Fibroblast of lung (primary cell): ENCODE results near the gene CYTIP. TPM values are rescaled to one million over a fixed set of nuclear protein-coding genes. Genes with fewer than 3 reads are reported as not detected.
A peak's percentile ranks its signal among the peaks of the same experiment; 100 is the strongest.

Experiments used
- DNase-seq, 2 donors: peaks; one replicate each; pipeline versions ENCODE4 v3.0.0 to v3.0.0-alpha.2; 2010; ENCODE audit warnings: low read depth in 2 of 2
- H2AFZ ChIP-seq: 2 replicates; pipeline ENCODE4 v1.5.1; 2012; ENCODE audit warnings: low read length, control low read depth, inconsistent platforms
- H3K27ac ChIP-seq: 2 replicates; pipeline ENCODE4 v1.5.1; 2011; ENCODE audit warnings: low read length, control low read depth; ENCODE audit not compliant: insufficient read depth
- H3K27me3 ChIP-seq: 2 replicates; pipeline ENCODE4 v1.5.1; 2011; ENCODE audit warnings: mild to moderate bottlenecking, low read length; ENCODE audit not compliant: control insufficient read depth, insufficient read depth
- H3K36me3 ChIP-seq: 2 replicates; pipeline ENCODE4 v1.5.1; 2011; ENCODE audit warnings: low read length; ENCODE audit not compliant: control insufficient read depth, insufficient read depth
- H3K4me1 ChIP-seq: 2 replicates; pipeline ENCODE4 v1.5.1; 2011; ENCODE audit warnings: low read length; ENCODE audit not compliant: control insufficient read depth, insufficient read depth; ENCODE audit errors: extremely low read depth
- H3K4me2 ChIP-seq: 2 replicates; pipeline ENCODE4 v1.5.1; 2011; ENCODE audit warnings: low read length, control low read depth; ENCODE audit not compliant: insufficient read depth; ENCODE audit errors: extremely low read depth
- H3K4me3 ChIP-seq, 4 experiments: fragments of 200-600 bp in 1 of 4; sonication (generic) in 1 of 4; replicated peaks in 1 of 4; 2 replicates each; pipeline ENCODE4 v1.5.1; 2011 to 2016; ENCODE audit warnings: low read length in 4 of 4, low read depth in 3 of 4, mild to moderate bottlenecking in 3 of 4, control low read depth in 2 of 4, inconsistent platforms in 1 of 4, mixed read lengths in 1 of 4; ENCODE audit not compliant: insufficient read depth in 1 of 4; ENCODE audit errors: control extremely low read depth in 1 of 4
- H3K79me2 ChIP-seq: 2 replicates; pipeline ENCODE4 v1.5.1; 2012; ENCODE audit warnings: mild to moderate bottlenecking, low read length, inconsistent platforms; ENCODE audit not compliant: control insufficient read depth, insufficient read depth
- H3K9ac ChIP-seq: 2 replicates; pipeline ENCODE4 v1.5.1; 2011; ENCODE audit warnings: mild to moderate bottlenecking, low read length, control low read depth; ENCODE audit not compliant: insufficient read depth
- H3K9me3 ChIP-seq: 2 replicates; pipeline ENCODE4 v1.5.1; 2012; ENCODE audit warnings: low read depth, low read length; ENCODE audit not compliant: control insufficient read depth, insufficient read depth
- H4K20me1 ChIP-seq: 2 replicates; pipeline ENCODE4 v1.5.1; 2011; ENCODE audit warnings: low read length; ENCODE audit not compliant: control insufficient read depth, insufficient read depth; ENCODE audit errors: extremely low read depth
- EZH2 ChIP-seq: IDR thresholded peaks from 2 replicates; pipeline ENCODE4 v1.5.1; 2012; ENCODE audit warnings: low read length, control low read depth, mild to moderate bottlenecking; ENCODE audit errors: missing control alignments
- polyA plus RNA-seq, 2 donors: library from polyadenylated mRNA; depleted of rRNA in 1 of 2; stranded (reverse) in 1 of 2; unstranded in 1 of 2; fragments of >200 nt; gene quantifications; 2 replicates each; pipeline ENCODE4 v1.2.1, GENCODE V29; 2011 to 2012; ENCODE audit warnings: missing spikeins in 1 of 2
- total RNA-seq: library from RNA; depleted of rRNA; stranded (reverse); fragments of >200 nt; gene quantifications from 2 replicates; pipeline ENCODE4 v1.2.1, GENCODE V29; 2014
- TF ChIP-seq, protein P1 (sequence below), 2 donors: IDR thresholded peaks in 1 of 2; conservative IDR thresholded peaks in 1 of 2; 1 replicate in 1 of 2; 2 replicates in 1 of 2; pipeline ENCODE4 v1.5.1; 2011 to 2012; ENCODE audit warnings: low read length in 2 of 2, control low read depth in 1 of 2, inconsistent platforms in 1 of 2, low read depth in 1 of 2, mild to moderate bottlenecking in 1 of 2

CYTIP gene
- total and polyA plus RNA-seq, 2 donors (not counting 1 experiment from before 2014, with no cell fraction given) = 0.17 TPM; not detected in 1

DNA sequence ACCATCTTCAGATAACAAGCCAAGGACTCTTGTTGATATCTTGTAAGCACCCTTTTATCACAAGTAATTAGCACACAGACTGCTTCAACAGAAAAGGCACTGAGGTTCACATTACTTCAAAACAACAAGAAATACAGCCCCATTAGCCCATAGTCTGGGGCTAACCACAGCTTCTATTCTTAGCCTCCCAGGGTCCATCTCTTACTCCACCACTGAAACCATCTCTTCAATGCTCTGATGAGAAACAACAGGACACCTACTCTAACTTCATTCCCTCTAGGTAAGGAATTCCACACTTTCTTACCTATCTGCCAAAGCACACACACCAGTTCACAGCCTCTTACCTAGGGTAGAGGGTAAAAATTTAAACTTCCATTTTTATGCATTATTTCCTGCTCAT, 26.4 kb upstream of the CYTIP start:
- no peak overlapping the region for H3K9ac ChIP-seq
- H4K20me1 ChIP-seq = no peaks in the 10 kb centered on the region
- H3K9me3 ChIP-seq = no peaks in the 10 kb centered on the region
- H3K27me3 ChIP-seq = no peaks in the 10 kb centered on the region
- no peaks in the 10 kb centered on the region for H3K4me1 ChIP-seq
- H3K79me2 ChIP-seq = no peaks in the 10 kb centered on the region
- H3K27ac ChIP-seq = peak overlapping the region; percentile 19
- no peak for TF ChIP-seq EZH2
- TF ChIP-seq, protein P1, sequence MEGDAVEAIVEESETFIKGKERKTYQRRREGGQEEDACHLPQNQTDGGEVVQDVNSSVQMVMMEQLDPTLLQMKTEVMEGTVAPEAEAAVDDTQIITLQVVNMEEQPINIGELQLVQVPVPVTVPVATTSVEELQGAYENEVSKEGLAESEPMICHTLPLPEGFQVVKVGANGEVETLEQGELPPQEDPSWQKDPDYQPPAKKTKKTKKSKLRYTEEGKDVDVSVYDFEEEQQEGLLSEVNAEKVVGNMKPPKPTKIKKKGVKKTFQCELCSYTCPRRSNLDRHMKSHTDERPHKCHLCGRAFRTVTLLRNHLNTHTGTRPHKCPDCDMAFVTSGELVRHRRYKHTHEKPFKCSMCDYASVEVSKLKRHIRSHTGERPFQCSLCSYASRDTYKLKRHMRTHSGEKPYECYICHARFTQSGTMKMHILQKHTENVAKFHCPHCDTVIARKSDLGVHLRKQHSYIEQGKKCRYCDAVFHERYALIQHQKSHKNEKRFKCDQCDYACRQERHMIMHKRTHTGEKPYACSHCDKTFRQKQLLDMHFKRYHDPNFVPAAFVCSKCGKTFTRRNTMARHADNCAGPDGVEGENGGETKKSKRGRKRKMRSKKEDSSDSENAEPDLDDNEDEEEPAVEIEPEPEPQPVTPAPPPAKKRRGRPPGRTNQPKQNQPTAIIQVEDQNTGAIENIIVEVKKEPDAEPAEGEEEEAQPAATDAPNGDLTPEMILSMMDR (conservative IDR thresholded peaks at IDR 0.05 in 1 of 2, IDR thresholded peaks at IDR 0.05 in 1 of 2; ENCODE audit: low read depth in 1 of 2, low read length in 2 of 2) = no peak
- H3K4me3 ChIP-seq = no peak overlapping the region
- H3K4me2 ChIP-seq = no peak overlapping the region
- H2AFZ ChIP-seq = no peak overlapping the region
- DNase-seq = no peak
- H3K36me3 ChIP-seq = no peaks in the 10 kb centered on the region

DNA sequence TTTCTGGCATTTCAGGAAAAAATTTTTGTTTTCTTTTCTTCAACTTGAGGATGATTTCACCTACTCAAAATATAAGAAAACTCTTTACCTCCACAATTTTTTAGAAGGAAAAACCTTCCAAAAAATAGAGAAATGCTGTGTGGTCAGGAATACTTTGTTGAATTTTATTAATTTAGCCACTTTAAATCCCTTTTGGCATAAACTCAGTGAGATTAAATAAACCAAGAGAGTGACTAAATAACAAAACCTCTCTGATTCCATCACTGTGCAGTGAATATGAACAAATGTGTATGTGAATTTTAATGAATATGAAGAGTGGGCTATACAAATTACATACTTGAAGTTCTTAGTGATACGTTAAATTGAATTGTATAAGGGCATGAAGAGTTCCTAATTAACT, 25.8 kb upstream of the CYTIP start:
- no peak overlapping the region for H3K27ac ChIP-seq
- no peak overlapping the region for H3K9ac ChIP-seq
- no peak overlapping the region for H3K4me2 ChIP-seq
- H3K27me3 ChIP-seq = no peaks in the 10 kb centered on the region
- H3K79me2 ChIP-seq = no peaks in the 10 kb centered on the region
- DNase-seq = no peak
- no peaks in the 10 kb centered on the region for H3K9me3 ChIP-seq
- TF ChIP-seq, protein P1 (conservative IDR thresholded peaks at IDR 0.05 in 1 of 2, IDR thresholded peaks at IDR 0.05 in 1 of 2; ENCODE audit: low read depth in 1 of 2, low read length in 2 of 2) = no peak
- no peak for TF ChIP-seq EZH2
- H3K36me3 ChIP-seq = no peaks in the 10 kb centered on the region
- no peaks in the 10 kb centered on the region for H3K4me1 ChIP-seq
- H2AFZ ChIP-seq = no peak overlapping the region
- H4K20me1 ChIP-seq = no peaks in the 10 kb centered on the region
- H3K4me3 ChIP-seq = no peak overlapping the region

DNA sequence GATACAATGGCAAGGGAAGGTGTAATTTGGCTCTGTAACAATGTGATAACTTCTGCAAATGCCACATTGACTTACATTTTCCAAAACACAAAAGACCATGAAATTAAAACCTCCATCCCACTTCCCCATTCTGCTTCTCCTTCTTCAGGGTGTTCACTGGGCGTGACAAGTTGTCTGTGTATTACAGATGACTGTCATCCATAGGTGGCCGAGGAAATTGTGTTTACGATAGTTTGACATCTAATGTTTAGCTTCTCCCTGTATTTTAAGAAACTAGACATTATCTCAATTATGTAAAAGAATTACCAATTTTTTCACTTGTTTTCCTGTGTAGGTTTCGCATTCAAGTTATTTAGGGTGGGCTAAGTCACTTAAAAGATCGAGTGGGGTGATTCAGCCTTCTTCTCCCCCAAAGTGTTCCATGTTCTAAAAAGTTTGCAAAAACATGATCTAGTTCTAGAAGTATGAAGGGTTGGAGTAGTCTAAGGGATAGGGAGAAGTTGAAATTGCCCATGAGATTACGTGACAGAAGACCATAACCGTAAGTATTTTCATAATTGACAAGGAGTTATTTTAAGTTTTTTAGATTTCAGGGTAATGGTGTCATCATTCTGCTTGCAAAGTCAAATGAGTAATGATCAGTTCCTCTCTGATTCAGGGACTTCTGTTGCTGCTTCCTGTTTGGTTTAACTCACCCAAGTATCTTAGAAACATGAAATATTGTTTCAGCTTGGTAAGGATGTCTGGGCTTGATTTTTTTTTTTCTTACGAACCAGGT, 25.2 kb upstream of the CYTIP start:
- Histone ChIP-seq H3K27ac (no peak overlapping the region), H3K9me3 (no peaks in the 10 kb centered on the region), H3K36me3 (no peaks in the 10 kb centered on the region), H3K9ac (no peak overlapping the region), H3K4me1 (no peaks in the 10 kb centered on the region), H3K4me2 (no peak overlapping the region), H3K4me3 (no peak overlapping the region), H4K20me1 (no peaks in the 10 kb centered on the region), H3K79me2 (no peaks in the 10 kb centered on the region), H3K27me3 (no peaks in the 10 kb centered on the region), H2AFZ (no peak overlapping the region)
- DNase-seq = peak; percentile 12 to 80
- TF ChIP-seq, protein P1 (conservative IDR thresholded peaks at IDR 0.05 in 1 of 2, IDR thresholded peaks at IDR 0.05 in 1 of 2; ENCODE audit: low read depth in 1 of 2, low read length in 2 of 2) = no peak
- TF ChIP-seq EZH2 = no peak
